Mammary epithelial cell (primary cell): ENCODE results near the gene HOXD8.

Experiments
- CTCF ChIP-seq, 2 donors: IDR thresholded peaks in 1 of 2; conservative IDR thresholded peaks in 1 of 2; 2 replicates each; pipeline ENCODE4 v1.5.1; 2011 to 2012; ENCODE audit warnings: inconsistent platforms in 2 of 2, low read length in 2 of 2, mild to moderate bottlenecking in 2 of 2, control low read depth in 1 of 2, low read depth in 1 of 2; ENCODE audit not compliant: insufficient read depth in 1 of 2; ENCODE audit errors: extremely low read depth in 1 of 2
- EZH2 ChIP-seq: IDR thresholded peaks from 2 replicates; pipeline ENCODE4 v1.6.1; 2012; ENCODE audit warnings: low read length, inconsistent platforms, borderline replicate concordance

- TF ChIP-seq CTCF (conservative IDR thresholded peaks at IDR 0.05 in 1 of 2, IDR thresholded peaks at IDR 0.05 in 1 of 2; ENCODE audit: extremely low read depth in 1 of 2, insufficient read depth in 1 of 2, low read depth in 1 of 2, low read length in 2 of 2) (no peak), EZH2 (no peak)
Observed at GRCh38 chr2:176178757-176179295, 49.3 kb downstream of the HOXD8 start.
